ENCODE measurements around the gene CNBD2. TPM values are rescaled to one million over a fixed set of nuclear protein-coding genes. Genes with fewer than 3 reads are reported as not detected.
A peak's percentile ranks its signal among the peaks of the same experiment; 100 is the strongest.

The CNBD2 gene
- total and polyA plus RNA-seq, 12 donors: 1.1 to 23.3 (median 5.2) TPM

GRCh38 chr20:36055145-36055544 lies 86.8 kb downstream of the CNBD2 start:
- intact Hi-C loops (cut with DNase I): no loop called here
- TF ChIP-seq CTCF (IDR thresholded peaks at IDR 0.05): no peak
- no peak for TF ChIP-seq POLR2A (IDR thresholded peaks at IDR 0.05)
- Histone ChIP-seq H3K27ac (no peak overlapping the region), H3K27me3 (no peaks in the 10 kb centered on the region), H3K4me1 (replicated peaks in 1 of 2) (peaks cover 0 to 6% of the 10 kb centered on the region in 2 donors), H3K4me3 (no peak overlapping the region), H3K36me3 (replicated peaks in 1 of 2) (no peaks in the 10 kb centered on the region), H3K9me3 (replicated peaks in 1 of 3) (no peaks in the 10 kb centered on the region)
- no peak for DNase-seq
- WGBS, 4 donors: 57 to 74% (median 72%) methylated on average over 3 to 4 of the region's 4 CpGs

- H3K9me3 ChIP-seq (replicated peaks in 1 of 3): no peaks in the 10 kb centered on the region
- H3K4me3 ChIP-seq: no peak overlapping the region
- intact Hi-C loops (cut with DNase I): no loop called here
- peaks cover 5 to 6% of the 10 kb centered on the region in 2 donors for H3K4me1 ChIP-seq (replicated peaks in 1 of 2)
- no peak for DNase-seq
- H3K27me3 ChIP-seq: no peaks in the 10 kb centered on the region
- TF ChIP-seq CTCF (IDR thresholded peaks at IDR 0.05): no peak
- no peak for TF ChIP-seq POLR2A (IDR thresholded peaks at IDR 0.05)
- H3K36me3 ChIP-seq (replicated peaks in 1 of 2): no peaks in the 10 kb centered on the region
- 82 to 100% (median 93%) methylated on average over 1 of the region's 1 CpG for WGBS, 4 donors
- no peak overlapping the region for H3K27ac ChIP-seq
These were observed 92.3 kb downstream of the CNBD2 start for GRCh38 chr20:36060676-36061075.

- 19 to 46% (median 36%) methylated on average over 1 of the region's 1 CpG for WGBS, 4 donors
- peak in 2 of 7 donors; percentile 27 to 51 for DNase-seq
- no peak for TF ChIP-seq POLR2A (IDR thresholded peaks at IDR 0.05)
- no peak for TF ChIP-seq CTCF (IDR thresholded peaks at IDR 0.05)
- intact Hi-C loops (cut with DNase I): no loop called here
- Histone ChIP-seq H3K36me3 (replicated peaks in 1 of 2) (no peaks in the 10 kb centered on the region), H3K27ac (no peak overlapping the region), H3K9me3 (replicated peaks in 1 of 3) (no peaks in the 10 kb centered on the region), H3K4me1 (replicated peaks in 1 of 2) (peaks cover 5 to 6% of the 10 kb centered on the region in 2 donors), H3K27me3 (no peaks in the 10 kb centered on the region), H3K4me3 (no peak overlapping the region)
These were observed 93.4 kb downstream of the CNBD2 start for GRCh38 chr20:36061754-36062153.

GRCh38 chr20:36062799-36063198 lies 94.4 kb downstream of the CNBD2 start:
- Histone ChIP-seq H3K36me3 (replicated peaks in 1 of 2) (no peaks in the 10 kb centered on the region), H3K27ac (no peak overlapping the region), H3K4me1 (replicated peaks in 1 of 2) (peaks cover 5 to 6% of the 10 kb centered on the region in 2 donors), H3K4me3 (no peak overlapping the region), H3K9me3 (replicated peaks in 1 of 3) (no peaks in the 10 kb centered on the region), H3K27me3 (no peaks in the 10 kb centered on the region)
- DNase-seq: no peak
- intact Hi-C loops (cut with DNase I): no loop called here
- 63 to 100% (median 75%) methylated on average over 1 of the region's 1 CpG for WGBS, 4 donors
- TF ChIP-seq CTCF (IDR thresholded peaks at IDR 0.05): no peak
- no peak for TF ChIP-seq POLR2A (IDR thresholded peaks at IDR 0.05)

All from adrenal gland (tissue), 12 donors.